Activated naive CD4-positive, alpha-beta T cell (primary cell): Measurements from ENCODE around the gene RALBP1.
"Not testable (repeated sequence)": the region's sequence is repeated elsewhere in the genome, so short reads cannot be mapped to it uniquely, and the experiment has no call there.

ENCODE experiments used
- DNase-seq, 4 experiments: peaks; one replicate each; lab custom pipeline; 2025; lab: John Stamatoyannopoulos, UW

Gene RALBP1

GRCh38 chr18:9454061-9454703 lies 21.1 kb upstream of the RALBP1 start:
- no peak for DNase-seq

DNA sequence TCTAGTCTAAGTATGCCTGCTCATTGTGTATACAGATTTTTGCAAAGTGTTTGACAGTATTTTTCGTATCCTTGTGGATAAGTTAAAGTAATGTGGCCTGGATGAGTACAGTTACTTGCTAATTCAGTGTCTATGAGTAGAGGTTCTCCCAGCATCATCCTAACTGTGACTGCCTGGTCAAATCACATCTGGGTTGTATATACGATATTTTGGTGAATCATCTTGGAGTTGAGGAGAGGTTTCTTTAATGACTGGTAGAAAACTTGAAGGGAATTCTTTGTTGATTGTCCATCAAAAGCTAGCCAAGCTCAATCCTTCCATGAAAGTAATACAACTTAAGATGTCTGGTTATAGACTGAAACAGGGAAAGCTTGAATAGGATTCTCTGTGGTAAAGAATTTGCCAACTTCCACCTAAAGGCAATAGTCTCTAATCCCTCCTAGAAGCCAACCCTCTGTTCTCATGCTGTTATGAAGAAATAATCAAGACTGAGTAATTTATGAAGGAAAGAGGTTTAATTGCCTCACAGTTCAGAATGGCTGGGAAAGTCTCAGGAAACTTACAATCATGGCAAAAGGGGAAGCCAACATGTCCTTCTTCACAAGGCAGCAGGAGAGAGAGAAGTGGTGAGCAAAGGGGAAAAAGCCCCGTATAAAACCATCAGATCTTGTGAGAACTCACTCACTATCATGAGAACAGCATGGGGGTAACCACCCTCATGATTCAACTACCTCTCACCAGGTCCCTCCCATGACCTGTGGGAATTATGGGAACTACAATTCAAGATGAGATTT lies 19.4 kb upstream of the RALBP1 start:
- DNase-seq: no peak

GRCh38 chr18:9466127-9466526 lies 9.2 kb upstream of the RALBP1 start:
- no peak for DNase-seq

- no peak for DNase-seq
These were observed 8.5 kb upstream of the RALBP1 start for GRCh38 chr18:9466846-9467245.

- no peak for DNase-seq
These were observed 6.3 kb upstream of the RALBP1 start for GRCh38 chr18:9468998-9469397.

- DNase-seq: no peak
These were observed 5.6 kb upstream of the RALBP1 start for GRCh38 chr18:9469685-9470084.

GRCh38 chr18:9474108-9474982 lies 968 bp upstream of the RALBP1 start:
- DNase-seq: peak in 1 of 4 experiments; percentile 15

- DNase-seq: peak; percentile 47 to 59 (median 50)
These were observed 604 bp downstream of the RALBP1 start for GRCh38 chr18:9475643-9476591.

- DNase-seq: not testable (repeated sequence)
These were observed 1.6 kb downstream of the RALBP1 start for GRCh38 chr18:9476949-9477348.

DNA sequence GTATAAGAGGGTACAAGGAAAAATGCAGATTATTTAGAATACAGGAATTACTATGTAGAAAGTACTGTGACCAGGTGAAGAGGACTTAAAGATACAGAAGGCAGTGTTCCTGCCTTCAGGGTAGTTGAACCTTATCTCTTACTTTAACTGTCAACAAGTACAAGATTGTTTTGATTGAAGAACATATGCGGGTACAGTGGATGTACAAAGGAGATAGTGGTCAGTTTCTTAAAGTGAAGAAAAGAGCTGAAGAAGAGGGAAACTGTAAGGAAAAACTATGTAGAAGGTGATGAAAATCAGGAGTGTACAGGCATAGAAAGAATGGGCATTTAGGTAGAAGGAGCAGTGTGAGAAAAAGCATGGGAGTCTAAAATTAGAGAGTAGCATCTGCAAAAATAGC lies 2.2 kb downstream of the RALBP1 start:
- DNase-seq: no peak

GRCh38 chr18:9478545-9478944 lies 3.2 kb downstream of the RALBP1 start:
- no peak for DNase-seq

GRCh38 chr18:9482790-9483189 lies 7.5 kb downstream of the RALBP1 start:
- no peak for DNase-seq

DNA sequence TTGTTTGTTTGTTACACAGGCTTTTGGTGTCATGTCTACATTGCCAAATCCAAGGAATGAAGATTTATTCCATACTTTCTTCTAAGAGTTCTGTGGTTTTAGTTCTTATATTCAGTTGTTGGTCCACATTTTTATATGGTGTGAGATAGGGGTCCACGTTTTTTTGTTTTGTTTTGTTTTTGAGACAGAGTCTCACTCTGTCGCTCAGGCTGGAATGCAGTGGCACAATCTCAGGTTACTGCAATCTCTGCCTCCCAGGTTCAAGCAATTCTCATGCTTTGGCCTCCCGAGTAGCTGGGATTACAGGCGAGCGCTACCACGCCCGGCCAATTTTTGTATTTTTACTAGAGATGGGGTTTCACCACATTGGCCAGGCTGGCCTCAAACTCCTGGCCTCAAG lies 8.2 kb downstream of the RALBP1 start:
- no peak for DNase-seq

DNA sequence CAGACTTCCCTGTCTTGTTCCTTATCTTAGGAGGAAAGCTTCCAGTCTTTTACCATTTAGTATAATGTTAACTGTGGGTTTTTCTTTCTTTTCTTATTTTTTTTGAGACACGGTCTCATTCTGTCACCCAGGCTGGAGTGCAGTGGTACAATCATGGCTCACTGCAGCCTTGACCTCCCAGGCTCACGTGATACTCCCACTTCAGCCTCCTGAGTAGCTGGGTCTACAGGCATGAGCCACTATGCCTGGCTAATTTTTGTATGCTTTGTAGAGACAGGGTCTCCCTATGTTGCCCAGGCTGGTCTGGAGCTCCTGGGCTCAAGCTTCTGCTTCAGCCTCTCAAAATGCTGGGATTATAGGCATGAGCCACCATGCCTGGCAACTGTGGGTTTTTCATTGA lies 9.5 kb downstream of the RALBP1 start:
- not testable (repeated sequence) for DNase-seq

- no peak for DNase-seq
These were observed 13.2 kb downstream of the RALBP1 start for GRCh38 chr18:9488538-9488937.

DNA sequence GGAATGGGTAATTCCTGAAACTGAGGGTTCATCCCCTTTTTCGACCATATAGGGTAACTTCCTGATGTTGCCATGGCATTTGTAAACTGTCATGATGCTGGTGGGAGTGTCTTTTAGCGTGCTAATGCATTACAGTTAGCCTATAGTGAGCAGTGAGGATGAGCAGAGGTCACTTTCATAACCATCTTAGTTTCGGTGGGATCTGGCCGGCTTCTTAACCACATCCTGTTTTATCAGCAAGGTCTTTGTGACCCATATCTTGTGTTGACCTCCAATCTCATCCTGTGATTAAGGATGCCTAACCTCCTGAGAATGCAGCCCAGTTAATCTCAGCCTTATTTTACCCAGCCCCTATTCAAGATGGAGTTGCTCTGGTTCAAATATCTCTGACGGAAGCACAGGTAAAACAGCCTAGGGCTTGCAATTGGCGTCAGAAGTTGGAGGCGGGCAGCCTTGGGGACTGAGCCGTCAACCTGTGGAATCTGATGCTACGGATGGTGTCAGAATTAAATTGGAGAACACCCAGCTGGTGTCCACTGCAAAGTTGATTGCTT lies 19.5 kb downstream of the RALBP1 start:
- no peak for DNase-seq

- no peak for DNase-seq
These were observed 20.2 kb downstream of the RALBP1 start for GRCh38 chr18:9495465-9495864.

DNA sequence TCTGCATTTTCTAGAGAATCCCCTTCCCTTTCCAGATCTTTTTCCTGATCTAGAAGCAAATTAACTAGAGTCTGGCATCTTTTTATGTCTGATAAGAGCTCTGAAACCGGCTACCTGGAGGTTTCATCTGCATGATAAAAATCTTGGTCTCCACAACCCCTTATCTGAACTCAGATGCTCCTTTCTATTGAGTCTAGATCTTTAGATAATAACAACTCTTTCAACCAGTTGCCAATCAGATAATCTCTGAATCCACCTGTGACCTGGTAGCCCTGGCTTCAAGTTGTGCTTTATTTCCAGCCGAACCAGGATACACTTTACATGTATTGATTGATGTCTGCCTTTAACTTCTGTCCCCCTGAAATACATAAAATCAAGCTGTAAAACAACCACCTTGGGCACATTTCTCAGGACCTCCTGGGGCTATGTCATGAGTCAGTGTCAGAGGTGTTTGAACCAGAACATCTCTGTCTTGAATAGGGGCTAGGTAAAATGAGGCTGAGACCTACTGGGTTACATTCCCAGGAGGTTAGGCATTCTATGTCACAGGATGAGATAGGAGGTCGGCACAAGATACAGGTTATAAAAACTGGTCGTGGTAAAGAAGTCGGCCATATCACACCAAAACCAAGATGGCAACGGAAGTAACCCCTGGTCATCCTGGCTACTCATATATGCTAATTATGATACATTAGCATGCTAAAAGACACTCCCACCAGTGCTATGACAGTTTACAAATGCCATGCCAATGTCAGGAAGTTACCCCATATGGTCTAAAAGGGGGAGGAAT lies 20.8 kb downstream of the RALBP1 start:
- DNase-seq: no peak

DNA sequence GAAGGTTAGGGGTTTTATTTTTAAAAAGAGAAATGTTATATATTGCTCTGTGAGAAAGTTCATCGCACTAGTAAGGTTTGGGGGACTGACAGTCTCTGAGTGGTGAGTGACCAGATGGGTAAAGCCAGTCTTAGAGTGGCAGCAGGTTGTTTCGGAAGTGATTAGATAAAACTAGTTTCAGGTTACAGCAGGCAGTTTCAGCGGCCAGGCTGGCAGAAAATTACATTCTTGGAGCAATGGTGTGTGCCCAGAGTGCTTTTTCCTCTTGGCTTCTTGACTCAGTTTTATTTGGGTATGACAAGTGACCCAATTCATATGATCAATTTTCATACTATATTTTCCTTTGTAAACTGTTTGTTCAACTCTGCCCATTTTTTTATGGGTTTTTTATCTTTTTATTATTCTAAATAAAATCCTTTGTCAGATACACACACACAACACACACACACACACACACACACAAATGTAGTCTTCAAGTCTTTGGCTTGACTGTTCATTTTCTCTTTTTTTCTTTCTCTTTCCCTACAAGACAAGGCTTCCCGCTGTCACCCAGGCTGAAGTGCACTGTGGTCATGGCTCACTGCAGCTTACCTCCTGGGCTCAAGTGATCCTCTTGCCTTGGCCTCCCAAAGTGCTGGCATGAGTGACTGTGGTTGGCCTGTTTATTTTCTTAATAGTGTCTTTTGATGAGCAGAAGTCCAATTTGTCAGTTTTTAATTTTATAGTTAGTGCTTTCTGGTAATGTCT lies 30.9 kb downstream of the RALBP1 start:
- no peak for DNase-seq
